WERI-Rb-1 (cell line): ENCODE results near the gene NRN1.
A peak's percentile ranks its signal among the peaks of the same experiment; 100 is the strongest.
"Not testable (repeated sequence)": the region's sequence is repeated elsewhere in the genome, so short reads cannot be mapped to it uniquely, and the experiment has no call there.

Source experiments
- DNase-seq: peaks from one replicate; pipeline ENCODE4 v3.0.0-alpha.2; 2020
- H3K27ac ChIP-seq: fragments of 250-450 bp; sonication (Bioruptor Pico); 2 replicates; pipeline ENCODE4 v1.5.1; 2020; ENCODE audit warnings: mild to moderate bottlenecking, moderate library complexity
- H3K27me3 ChIP-seq: fragments of 250-450 bp; sonication (Bioruptor Pico); 2 replicates; pipeline ENCODE4 v1.5.1; 2021; ENCODE audit warnings: mild to moderate bottlenecking, low read depth, moderate library complexity; ENCODE audit not compliant: insufficient read depth, severe bottlenecking
- H3K36me3 ChIP-seq: fragments of 250-450 bp; sonication (Bioruptor Pico); 2 replicates; pipeline ENCODE4 v1.5.1; 2020; ENCODE audit warnings: mild to moderate bottlenecking, moderate library complexity
- H3K4me3 ChIP-seq: 2 replicates; pipeline ENCODE4 v1.5.1; 2011; ENCODE audit warnings: low read depth, mild to moderate bottlenecking, control low read depth, low read length
- H3K9me3 ChIP-seq: fragments of 250-450 bp; sonication (Bioruptor Pico); 2 replicates; pipeline ENCODE4 v1.5.1; 2021; ENCODE audit warnings: mild to moderate bottlenecking, moderate library complexity; ENCODE audit not compliant: severe bottlenecking
- CTCF ChIP-seq: IDR thresholded peaks from 2 replicates; pipeline ENCODE4 v1.5.1; 2011; ENCODE audit warnings: low read depth, mild to moderate bottlenecking, control low read depth, inconsistent platforms, low read length

NRN1 gene

GRCh38 chr6:6033858-6034257, 27.1 kb upstream of the NRN1 start:
- Histone ChIP-seq H3K27me3 (peaks cover 4% of the 10 kb centered on the region), H3K4me3 (no peak overlapping the region), H3K36me3 (no peaks in the 10 kb centered on the region), H3K27ac (no peak overlapping the region), H3K9me3 (no peaks in the 10 kb centered on the region)
- DNase-seq, result no peak
- no peak for TF ChIP-seq CTCF

GRCh38 chr6:6026513-6027205, 19.9 kb upstream of the NRN1 start:
- no peak for DNase-seq
- TF ChIP-seq CTCF, result no peak
- Histone ChIP-seq H3K36me3 (no peaks in the 10 kb centered on the region), H3K9me3 (no peaks in the 10 kb centered on the region), H3K4me3 (no peak overlapping the region), H3K27me3 (no peaks in the 10 kb centered on the region), H3K27ac (no peak overlapping the region)

GRCh38 chr6:6025736-6026135, 19.0 kb upstream of the NRN1 start:
- H3K4me3 ChIP-seq, result no peak overlapping the region
- TF ChIP-seq CTCF, result no peak
- H3K27ac ChIP-seq, result no peak overlapping the region
- no peaks in the 10 kb centered on the region for H3K27me3 ChIP-seq
- no peaks in the 10 kb centered on the region for H3K9me3 ChIP-seq
- DNase-seq, result no peak
- H3K36me3 ChIP-seq, result no peaks in the 10 kb centered on the region

- no peak for DNase-seq
- Histone ChIP-seq H3K4me3 (no peak overlapping the region), H3K36me3 (no peaks in the 10 kb centered on the region), H3K9me3 (no peaks in the 10 kb centered on the region), H3K27ac (no peak overlapping the region), H3K27me3 (no peaks in the 10 kb centered on the region)
- TF ChIP-seq CTCF, result no peak
Observed at GRCh38 chr6:6024220-6024619, 17.5 kb upstream of the NRN1 start.

- not testable (repeated sequence) for H3K36me3 ChIP-seq, DNase-seq, H3K27me3 ChIP-seq, H3K4me3 ChIP-seq, H3K27ac ChIP-seq, H3K9me3 ChIP-seq
Observed at GRCh38 chr6:6022841-6023240, 16.1 kb upstream of the NRN1 start.

GRCh38 chr6:6008648-6009421, 2.1 kb upstream of the NRN1 start:
- Histone ChIP-seq H3K36me3 (no peaks in the 10 kb centered on the region; the same call in 1 of the 2 replicates), H3K27me3 (no peaks in the 10 kb centered on the region), H3K27ac (peak overlapping the region; percentile 78), H3K9me3 (no peaks in the 10 kb centered on the region), H3K4me3 (peak overlapping the region; percentile 87)
- peak; percentile 99 for DNase-seq
- no peak for TF ChIP-seq CTCF
